Activated naive CD8-positive, alpha-beta T cell treated with anti-CD3 and anti-CD28 coated beads, Interleukin-2, amount 50 U/mL, for 24 hours (primary cell): ENCODE measurements around the gene PRRC2B.
A peak's percentile ranks its signal among the peaks of the same experiment; 100 is the strongest.
"Not testable (repeated sequence)": the region's sequence is repeated elsewhere in the genome, so short reads cannot be mapped to it uniquely, and the experiment has no call there.

Experiments
- ATAC-seq: fragments of 150-1000 bp; cut with Tn5 transposase; one replicate; pipeline ENCODE4 v1.10.0; 2021
- DNase-seq: peaks from one replicate; pipeline ENCODE4 v3.0.0; 2021
- H3K27ac Mint-ChIP-seq: one replicate; pipeline ENCODE4 v1.8.0; 2021; ENCODE audit warnings: mild to moderate bottlenecking, mixed read lengths
- H3K27me3 Mint-ChIP-seq: one replicate; pipeline ENCODE4 v1.8.0; 2021; ENCODE audit warnings: mixed read lengths
- H3K36me3 Mint-ChIP-seq: one replicate; pipeline ENCODE4 v1.8.0; 2021; ENCODE audit warnings: low read depth, mixed read lengths
- H3K4me1 Mint-ChIP-seq: one replicate; pipeline ENCODE4 v1.8.0; 2021; ENCODE audit warnings: mixed read lengths
- H3K4me3 Mint-ChIP-seq: one replicate; pipeline ENCODE4 v1.8.0; 2021; ENCODE audit warnings: mild to moderate bottlenecking, moderate library complexity, mixed read lengths
- H3K9me3 Mint-ChIP-seq: one replicate; pipeline ENCODE4 v1.8.0; 2021; ENCODE audit warnings: mixed read lengths

Gene PRRC2B

GRCh38 chr9:131393622-131394463 lies at the start of gene PRRC2B:
TSS of gene PRRC2B (plus strand) at chr9:131394086. CDS start at chr9:131430145, 36,059 bp downstream.
- Mint-ChIP-seq H3K4me3 (peak within 1 kb of the TSS; percentile 93), H3K4me1 (peaks cover 47% of the 10 kb centered on the region), H3K9me3 (no peaks in the 10 kb centered on the region), H3K36me3 (peaks cover 20% of the 10 kb centered on the region), H3K27ac (peak within 1 kb of the TSS; percentile 97), H3K27me3 (no peaks in the 10 kb centered on the region)
- DNase-seq (peak; percentile 89), ATAC-seq (peak; percentile 30)

- not testable (repeated sequence) for H3K36me3 Mint-ChIP-seq, H3K27ac Mint-ChIP-seq, H3K9me3 Mint-ChIP-seq, H3K27me3 Mint-ChIP-seq, ATAC-seq, H3K4me3 Mint-ChIP-seq, DNase-seq, H3K4me1 Mint-ChIP-seq
These were observed 48.9 kb upstream of the PRRC2B start for GRCh38 chr9:131344931-131345535.

GRCh38 chr9:131346559-131346958 lies 47.3 kb upstream of the PRRC2B start:
- ATAC-seq (no peak), DNase-seq (no peak)
- H3K4me3 Mint-ChIP-seq = no peak overlapping the region
- H3K9me3 Mint-ChIP-seq = no peaks in the 10 kb centered on the region
- peaks cover 11% of the 10 kb centered on the region for H3K4me1 Mint-ChIP-seq
- peaks cover 2% of the 10 kb centered on the region for H3K27me3 Mint-ChIP-seq
- H3K27ac Mint-ChIP-seq = no peak overlapping the region
- H3K36me3 Mint-ChIP-seq = no peaks in the 10 kb centered on the region

- Mint-ChIP-seq H3K27ac (no peak overlapping the region), H3K36me3 (no peaks in the 10 kb centered on the region), H3K4me3 (no peak overlapping the region), H3K27me3 (peaks cover 2% of the 10 kb centered on the region), H3K4me1 (peaks cover 11% of the 10 kb centered on the region), H3K9me3 (no peaks in the 10 kb centered on the region)
- DNase-seq (no peak), ATAC-seq (no peak)
These were observed 46.4 kb upstream of the PRRC2B start for GRCh38 chr9:131347376-131348020.

GRCh38 chr9:131348631-131349521 lies 45.0 kb upstream of the PRRC2B start:
- Mint-ChIP-seq H3K27ac (no peak overlapping the region), H3K27me3 (peaks cover 2% of the 10 kb centered on the region), H3K9me3 (no peaks in the 10 kb centered on the region), H3K4me1 (peaks cover 11% of the 10 kb centered on the region), H3K4me3 (no peak overlapping the region), H3K36me3 (no peaks in the 10 kb centered on the region)
- DNase-seq (no peak), ATAC-seq (no peak)

- no peak for ATAC-seq
These were observed 44.4 kb upstream of the PRRC2B start for GRCh38 chr9:131349522-131349880.

GRCh38 chr9:131349881-131350563 lies 43.9 kb upstream of the PRRC2B start:
- Mint-ChIP-seq H3K4me1 (peaks cover 11% of the 10 kb centered on the region), H3K4me3 (no peak overlapping the region), H3K36me3 (no peaks in the 10 kb centered on the region), H3K27ac (no peak overlapping the region), H3K27me3 (peaks cover 2% of the 10 kb centered on the region), H3K9me3 (no peaks in the 10 kb centered on the region)
- ATAC-seq (peak; percentile 97), DNase-seq (peak; percentile 92)

More at GRCh38 chr9:131349522-131349880, 44.4 kb upstream of the PRRC2B start:
- DNase-seq = no peak
- Mint-ChIP-seq H3K27me3 (peaks cover 2% of the 10 kb centered on the region), H3K4me3 (no peak overlapping the region), H3K9me3 (no peaks in the 10 kb centered on the region), H3K27ac (no peak overlapping the region), H3K4me1 (peaks cover 11% of the 10 kb centered on the region), H3K36me3 (no peaks in the 10 kb centered on the region)

- DNase-seq, H3K4me3 Mint-ChIP-seq, H3K27ac Mint-ChIP-seq, ATAC-seq, H3K36me3 Mint-ChIP-seq, H3K9me3 Mint-ChIP-seq, H3K27me3 Mint-ChIP-seq: not testable (repeated sequence)
- peaks cover 23% of the 10 kb centered on the region for H3K4me1 Mint-ChIP-seq
These were observed 37.4 kb upstream of the PRRC2B start for GRCh38 chr9:131356479-131356878.

- H3K4me1 Mint-ChIP-seq = peaks cover 28% of the 10 kb centered on the region
- no peak overlapping the region for H3K4me3 Mint-ChIP-seq
- H3K27me3 Mint-ChIP-seq = no peaks in the 10 kb centered on the region
- DNase-seq (no peak), ATAC-seq (no peak)
- no peaks in the 10 kb centered on the region for H3K9me3 Mint-ChIP-seq
- H3K27ac Mint-ChIP-seq = peak overlapping the region; percentile 69
- no peaks in the 10 kb centered on the region for H3K36me3 Mint-ChIP-seq
These were observed 35.3 kb upstream of the PRRC2B start for GRCh38 chr9:131358556-131358955.

- no peaks in the 10 kb centered on the region for H3K9me3 Mint-ChIP-seq
- H3K4me1 Mint-ChIP-seq = peaks cover 28% of the 10 kb centered on the region
- H3K27ac Mint-ChIP-seq = peak overlapping the region; percentile 52
- H3K27me3 Mint-ChIP-seq = no peaks in the 10 kb centered on the region
- peak; percentile 58 for DNase-seq
- H3K4me3 Mint-ChIP-seq = peak overlapping the region; percentile 43
- no peaks in the 10 kb centered on the region for H3K36me3 Mint-ChIP-seq
- peak; percentile 66 for ATAC-seq
These were observed 32.6 kb upstream of the PRRC2B start for GRCh38 chr9:131361202-131361833.

- H3K27ac Mint-ChIP-seq = peak overlapping the region; percentile 50
- DNase-seq (no peak), ATAC-seq (no peak)
- no peaks in the 10 kb centered on the region for H3K27me3 Mint-ChIP-seq
- H3K4me1 Mint-ChIP-seq = peaks cover 12% of the 10 kb centered on the region
- H3K36me3 Mint-ChIP-seq = no peaks in the 10 kb centered on the region
- no peaks in the 10 kb centered on the region for H3K9me3 Mint-ChIP-seq
- H3K4me3 Mint-ChIP-seq = no peak overlapping the region
These were observed 28.3 kb upstream of the PRRC2B start for GRCh38 chr9:131365546-131365945.

- Mint-ChIP-seq H3K27ac (no peak overlapping the region), H3K36me3 (no peaks in the 10 kb centered on the region), H3K4me3 (no peak overlapping the region), H3K4me1 (peaks cover 4% of the 10 kb centered on the region), H3K27me3 (no peaks in the 10 kb centered on the region), H3K9me3 (no peaks in the 10 kb centered on the region)
- DNase-seq (no peak), ATAC-seq (no peak)
These were observed 27.0 kb upstream of the PRRC2B start for GRCh38 chr9:131366761-131367401.

GRCh38 chr9:131367450-131367849 lies 26.4 kb upstream of the PRRC2B start:
- H3K9me3 Mint-ChIP-seq = no peaks in the 10 kb centered on the region
- peaks cover 10% of the 10 kb centered on the region for H3K4me1 Mint-ChIP-seq
- ATAC-seq = no peak
- DNase-seq = no peak
- no peak overlapping the region for H3K27ac Mint-ChIP-seq
- H3K27me3 Mint-ChIP-seq = no peaks in the 10 kb centered on the region
- no peak overlapping the region for H3K4me3 Mint-ChIP-seq
- no peaks in the 10 kb centered on the region for H3K36me3 Mint-ChIP-seq
